Hepatocyte (in vitro differentiated cells): ENCODE measurements around the gene FBXO5.

ENCODE experiments used
- EZH2 ChIP-seq: fragments of 200-600 bp; sonication (generic); IDR thresholded peaks from 2 replicates; pipeline ENCODE4 v1.6.1; 2016; ENCODE audit warnings: antibody characterized with exemption, mild to moderate bottlenecking, borderline replicate concordance
- TF ChIP-seq, protein P1 (sequence below): fragments of 200-600 bp; sonication (generic); IDR thresholded peaks from 2 replicates; pipeline ENCODE4 v1.5.1; 2016; ENCODE audit warnings: antibody characterized with exemption, mild to moderate bottlenecking; ENCODE audit not compliant: poor library complexity

- TF ChIP-seq, protein P1, sequence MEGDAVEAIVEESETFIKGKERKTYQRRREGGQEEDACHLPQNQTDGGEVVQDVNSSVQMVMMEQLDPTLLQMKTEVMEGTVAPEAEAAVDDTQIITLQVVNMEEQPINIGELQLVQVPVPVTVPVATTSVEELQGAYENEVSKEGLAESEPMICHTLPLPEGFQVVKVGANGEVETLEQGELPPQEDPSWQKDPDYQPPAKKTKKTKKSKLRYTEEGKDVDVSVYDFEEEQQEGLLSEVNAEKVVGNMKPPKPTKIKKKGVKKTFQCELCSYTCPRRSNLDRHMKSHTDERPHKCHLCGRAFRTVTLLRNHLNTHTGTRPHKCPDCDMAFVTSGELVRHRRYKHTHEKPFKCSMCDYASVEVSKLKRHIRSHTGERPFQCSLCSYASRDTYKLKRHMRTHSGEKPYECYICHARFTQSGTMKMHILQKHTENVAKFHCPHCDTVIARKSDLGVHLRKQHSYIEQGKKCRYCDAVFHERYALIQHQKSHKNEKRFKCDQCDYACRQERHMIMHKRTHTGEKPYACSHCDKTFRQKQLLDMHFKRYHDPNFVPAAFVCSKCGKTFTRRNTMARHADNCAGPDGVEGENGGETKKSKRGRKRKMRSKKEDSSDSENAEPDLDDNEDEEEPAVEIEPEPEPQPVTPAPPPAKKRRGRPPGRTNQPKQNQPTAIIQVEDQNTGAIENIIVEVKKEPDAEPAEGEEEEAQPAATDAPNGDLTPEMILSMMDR: no peak
- no peak for TF ChIP-seq EZH2
Measured at GRCh38 chr6:152980656-152981055, 2.2 kb downstream of the FBXO5 start.
